GM21367 (cell line): ENCODE data around the gene TNNC1.

Source experiments
- ATAC-seq: cut with Tn5 transposase; IDR thresholded peaks from one replicate; pipeline ENCODE4 v1.9.1; 2021; ENCODE audit not compliant: unreplicated experiment

The TNNC1 gene

GRCh38 chr3:52402101-52402521 is 51.7 kb downstream of the TNNC1 start:
- ATAC-seq: no peak

GRCh38 chr3:52401551-52401950 is 52.3 kb downstream of the TNNC1 start:
- ATAC-seq: no peak
